NCI-H2171 treated with DMSO at 0.1 percent for 48 hours (cell line): ENCODE results near the gene UGT2A1.
A peak's percentile ranks its signal among the peaks of the same experiment; 100 is the strongest.
"Not testable (repeated sequence)": the region's sequence is repeated elsewhere in the genome, so short reads cannot be mapped to it uniquely, and the experiment has no call there.

Experiments
- DNase-seq: peaks from one replicate; lab custom pipeline; 2025; lab: John Stamatoyannopoulos, UW

Gene UGT2A1

DNA sequence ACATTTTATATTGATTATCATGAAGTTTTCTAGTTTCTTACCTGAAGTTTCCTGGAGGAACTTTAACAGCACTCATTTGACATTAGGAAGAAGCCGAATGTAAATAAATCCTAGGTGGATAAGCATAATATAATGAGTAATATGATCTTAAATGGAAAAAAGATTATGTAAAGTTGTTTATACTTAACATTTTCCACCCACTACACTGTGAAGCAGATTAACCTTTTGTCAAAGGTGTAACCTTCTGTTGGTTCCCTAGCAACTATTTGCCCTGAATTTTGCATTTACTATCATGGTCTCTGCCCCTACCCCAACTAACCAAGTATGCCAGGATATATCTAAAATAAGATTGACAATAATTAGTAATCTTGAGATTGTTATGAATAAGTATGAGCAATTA is at the start of gene UGT2A1:
UGT2A1 (minus strand) TSS at position 101 of the 400 bp plus-strand sequence. CDS start 5,603 bp downstream, outside the sequence.
- DNase-seq, result no peak

DNA sequence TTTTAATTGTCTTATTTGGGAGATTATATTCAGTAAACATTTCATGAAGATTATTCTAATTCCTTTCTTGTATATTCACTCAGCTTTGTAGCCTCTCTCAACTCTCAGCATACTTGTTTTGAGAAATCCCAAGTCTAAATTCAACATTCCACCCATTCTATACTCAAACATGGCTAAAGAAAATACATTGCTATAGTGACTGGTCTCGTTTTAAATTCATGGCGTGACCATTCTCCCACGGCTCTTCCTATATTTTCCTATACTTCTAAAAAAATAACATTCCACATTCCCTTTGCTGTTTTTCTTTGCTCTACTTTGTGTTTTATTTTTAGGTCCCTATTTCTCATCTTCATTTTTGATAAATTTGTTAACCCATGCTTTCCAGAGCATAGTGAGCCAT is 49.2 kb upstream of the UGT2A1 start:
- no peak for DNase-seq

DNA sequence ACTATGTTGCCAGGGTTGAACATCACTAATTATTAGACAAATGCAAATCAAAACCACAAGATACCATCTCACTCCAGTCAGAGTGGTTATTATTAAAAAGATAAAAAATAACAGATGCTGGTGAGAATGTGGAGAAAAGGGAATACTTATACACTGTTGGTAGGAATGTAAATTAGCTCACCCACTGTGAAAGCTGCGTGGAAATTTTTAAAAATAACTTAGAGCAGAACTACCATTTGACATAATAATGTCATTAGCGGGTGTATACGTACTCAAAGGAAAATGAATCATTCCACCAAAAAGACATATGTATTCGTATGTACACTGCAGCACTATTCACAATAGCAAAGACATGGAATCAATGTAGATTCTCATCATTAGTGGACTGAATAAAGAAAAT is 48.6 kb upstream of the UGT2A1 start:
- no peak for DNase-seq

DNA sequence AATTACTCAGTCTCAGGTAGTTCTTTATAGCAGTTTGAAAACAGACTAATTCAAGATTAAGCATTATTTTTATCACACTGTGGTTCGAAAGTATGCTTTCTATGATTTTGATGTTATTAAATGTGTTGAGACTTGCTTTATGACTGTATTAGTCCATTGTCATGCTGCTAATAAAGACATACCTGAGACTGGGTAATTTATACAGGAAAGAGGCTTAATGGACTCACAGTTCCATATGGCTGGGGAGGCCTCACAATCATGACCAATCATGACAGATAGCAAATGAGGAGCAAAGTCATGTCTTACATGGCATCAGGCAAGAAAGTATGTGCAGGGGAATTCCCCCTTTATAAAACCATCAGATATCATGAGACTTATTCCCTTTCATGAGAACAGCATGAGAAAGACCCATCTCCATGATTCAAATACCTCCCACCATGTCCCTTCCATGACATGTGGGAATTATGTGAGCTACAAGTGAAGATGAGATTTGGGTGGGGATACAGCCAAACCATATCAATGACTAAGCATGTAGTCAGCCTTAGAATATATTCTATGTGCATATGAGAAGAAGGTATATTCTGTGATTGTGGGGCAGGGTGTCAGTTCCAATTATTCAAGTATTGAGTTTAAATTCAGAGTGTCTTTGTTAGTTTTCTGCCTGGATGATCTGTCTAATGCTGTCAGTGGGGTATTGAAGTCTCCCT is 44.6 kb upstream of the UGT2A1 start:
- DNase-seq, result no peak

DNA sequence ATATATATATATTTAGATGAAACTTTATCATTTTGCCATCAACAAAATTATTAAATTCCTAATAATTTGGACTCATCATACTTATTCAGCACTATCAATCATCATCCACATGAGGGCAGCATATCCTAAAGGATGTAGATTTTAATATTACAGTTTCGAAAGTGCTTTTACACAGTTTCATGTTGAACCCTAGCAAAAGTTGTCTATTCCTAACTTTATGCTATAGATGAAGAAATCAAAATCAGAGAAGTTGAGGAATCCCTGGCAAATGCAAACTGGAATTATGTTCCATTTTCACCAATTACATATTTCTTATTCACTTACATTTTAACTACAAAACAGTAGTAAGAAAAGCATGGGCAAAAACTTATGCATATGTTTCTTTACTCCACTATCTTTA is 36.6 kb upstream of the UGT2A1 start:
- peak; percentile 1 for DNase-seq

DNA sequence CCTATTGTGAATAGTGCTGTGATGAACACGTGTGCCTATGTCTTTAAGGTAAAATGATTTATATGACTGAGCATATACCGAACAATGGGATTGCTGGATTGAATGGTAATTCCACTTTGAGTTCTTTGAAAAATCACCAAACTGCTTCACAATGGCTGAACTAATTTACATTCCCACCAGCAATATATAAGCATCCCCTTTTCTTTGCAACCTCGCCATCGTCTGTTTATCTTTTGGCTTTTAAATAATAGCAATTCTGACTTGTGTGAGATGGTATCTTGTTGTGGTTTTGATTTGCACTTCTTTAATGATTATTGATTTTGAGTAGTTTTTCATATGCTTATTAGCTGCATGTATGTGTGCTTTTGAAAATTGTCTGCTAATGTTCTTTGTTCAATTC is 31.8 kb upstream of the UGT2A1 start:
- no peak for DNase-seq

DNA sequence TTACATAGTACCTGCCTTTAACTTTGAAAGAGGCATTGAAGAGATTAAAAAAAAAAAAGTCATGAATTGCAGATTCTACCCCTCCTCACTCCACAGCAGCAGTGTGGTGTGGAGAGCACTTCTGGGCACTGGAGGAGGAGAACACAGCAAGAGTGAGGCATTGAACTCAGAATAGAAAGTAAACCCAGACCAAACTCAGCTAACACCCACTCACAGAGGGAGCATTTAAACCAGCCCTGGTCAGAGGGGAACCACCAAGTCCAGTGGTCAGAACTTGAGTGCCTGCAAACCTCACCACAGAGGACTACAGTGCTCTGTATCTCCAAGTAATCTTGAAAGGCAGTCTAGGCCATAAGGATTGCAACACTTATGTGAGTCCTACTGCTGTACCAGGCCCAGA is 15.6 kb upstream of the UGT2A1 start:
- no peak for DNase-seq

- DNase-seq, result not testable (repeated sequence)
These were observed 11.0 kb upstream of the UGT2A1 start for GRCh38 chr4:69664009-69664408.

GRCh38 chr4:69661130-69661803 is 8.2 kb upstream of the UGT2A1 start:
- DNase-seq, result not testable (repeated sequence)

- no peak for DNase-seq
These were observed 5.1 kb upstream of the UGT2A1 start for GRCh38 chr4:69658133-69658532.

DNA sequence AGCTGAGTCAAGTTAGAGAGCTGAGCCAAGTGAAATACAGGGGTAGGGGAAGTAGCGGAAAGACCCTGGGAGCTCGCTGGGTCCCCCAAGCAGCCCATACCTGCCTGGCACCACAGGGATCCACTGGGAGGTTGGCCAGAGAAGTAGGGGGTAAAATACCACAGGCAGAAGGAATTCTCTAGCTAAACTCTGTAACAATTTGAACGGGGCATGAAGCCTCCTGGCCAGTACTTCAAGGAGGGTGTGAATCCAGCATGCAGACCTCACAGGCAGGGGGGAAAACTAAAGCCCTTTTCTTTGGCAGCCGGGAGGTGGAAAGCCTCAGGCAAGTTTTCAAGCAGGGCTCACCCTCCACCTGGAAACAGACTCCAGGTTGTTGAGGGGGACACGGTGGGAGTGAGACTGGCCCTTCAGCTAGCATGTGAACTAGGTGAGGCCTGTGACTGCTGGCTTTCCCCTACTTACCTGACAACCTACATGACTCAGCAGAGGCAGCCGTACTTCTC is 3.7 kb upstream of the UGT2A1 start:
- DNase-seq, result no peak

- no peak for DNase-seq
These were observed 2.2 kb downstream of the UGT2A1 start for GRCh38 chr4:69650872-69651271.

- no peak for DNase-seq
These were observed 3.4 kb downstream of the UGT2A1 start for GRCh38 chr4:69649629-69650028.

DNA sequence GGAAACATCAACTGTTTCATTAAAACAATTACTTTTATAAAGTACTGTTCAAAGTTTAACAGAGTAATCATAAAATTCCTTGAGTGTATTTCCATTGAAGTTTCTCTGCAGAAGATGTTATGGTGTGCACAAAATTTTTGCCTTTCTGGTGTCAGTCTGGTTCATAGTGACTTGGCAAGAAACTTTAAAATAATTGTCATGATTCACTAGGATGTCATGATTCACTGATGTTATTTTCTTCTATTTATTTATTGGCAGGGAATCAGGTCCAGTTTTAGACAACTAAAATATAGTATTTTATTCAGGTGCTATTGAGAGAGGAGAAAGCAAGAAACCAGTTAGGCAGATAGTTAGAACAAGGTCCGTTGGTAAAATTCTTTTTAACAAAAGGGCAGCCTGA is 3.8 kb downstream of the UGT2A1 start:
- DNase-seq, result no peak

GRCh38 chr4:69642961-69643360 is 10.1 kb downstream of the UGT2A1 start:
- no peak for DNase-seq

DNA sequence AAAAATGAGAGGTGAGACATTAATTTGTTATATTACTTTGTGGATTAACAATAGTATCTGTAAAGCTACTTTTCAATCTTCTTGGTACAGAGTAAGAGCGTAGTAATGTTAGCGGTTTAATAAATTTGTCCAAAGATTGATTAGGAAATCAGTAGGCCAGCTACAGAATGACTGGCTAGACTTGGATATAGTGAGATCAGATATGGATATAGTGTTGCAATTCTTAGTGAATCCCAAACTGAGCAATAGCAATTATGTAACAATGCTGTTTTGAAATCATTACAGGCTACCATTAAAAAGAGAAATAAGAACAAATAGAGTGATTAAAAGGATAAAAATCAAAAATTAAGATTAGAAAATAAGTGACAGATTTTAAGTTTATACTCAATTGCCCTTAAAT is 12.8 kb downstream of the UGT2A1 start:
- DNase-seq, result no peak

DNA sequence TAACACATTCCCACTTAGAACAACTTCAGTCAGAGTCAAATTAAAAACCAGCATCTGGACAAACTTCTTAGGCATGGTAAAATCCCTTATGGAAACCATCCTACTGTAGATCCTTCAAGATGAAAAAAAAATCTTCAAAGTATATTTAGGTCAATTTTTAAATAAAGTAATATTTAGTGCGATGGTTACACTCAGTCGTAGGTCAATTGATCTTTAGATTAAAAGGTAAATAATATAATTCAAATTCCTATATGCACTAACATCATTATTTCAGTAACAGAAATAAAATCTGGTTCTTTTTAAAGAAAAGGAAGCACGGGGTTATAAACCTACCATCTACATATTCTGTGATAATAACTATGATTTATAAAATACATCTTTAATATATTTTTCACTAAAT is 13.5 kb downstream of the UGT2A1 start, which contains the start of gene UGT2A2:
UGT2A2 (minus strand) TSS at position 101 of the 400 bp plus-strand sequence; CDS start at position 99, 2 bp downstream.
- no peak for DNase-seq

- DNase-seq, result no peak
These were observed 35.9 kb downstream of the UGT2A1 start for GRCh38 chr4:69617083-69617694.

GRCh38 chr4:69610484-69610883 is 42.6 kb downstream of the UGT2A1 start:
- no peak for DNase-seq

DNA sequence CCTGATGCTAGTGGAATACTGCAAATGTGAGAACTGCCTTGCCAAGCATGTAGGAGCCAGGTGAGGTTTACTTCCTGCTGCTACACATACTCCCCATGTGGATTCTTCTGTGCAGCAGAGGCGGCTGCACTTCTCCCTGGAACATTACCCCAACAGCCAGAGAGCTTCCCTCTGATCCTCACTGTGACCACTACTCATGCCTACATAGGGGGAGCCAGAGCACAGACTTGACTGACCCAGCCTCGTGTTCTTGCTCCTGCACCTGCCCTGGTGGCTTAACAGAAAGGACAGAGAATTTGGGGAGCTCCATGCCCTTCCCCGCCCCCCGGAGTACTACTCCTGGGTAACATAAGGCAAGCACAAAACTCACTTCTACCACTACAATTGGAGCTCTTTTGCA is 52.0 kb downstream of the UGT2A1 start:
- DNase-seq, result no peak

DNA sequence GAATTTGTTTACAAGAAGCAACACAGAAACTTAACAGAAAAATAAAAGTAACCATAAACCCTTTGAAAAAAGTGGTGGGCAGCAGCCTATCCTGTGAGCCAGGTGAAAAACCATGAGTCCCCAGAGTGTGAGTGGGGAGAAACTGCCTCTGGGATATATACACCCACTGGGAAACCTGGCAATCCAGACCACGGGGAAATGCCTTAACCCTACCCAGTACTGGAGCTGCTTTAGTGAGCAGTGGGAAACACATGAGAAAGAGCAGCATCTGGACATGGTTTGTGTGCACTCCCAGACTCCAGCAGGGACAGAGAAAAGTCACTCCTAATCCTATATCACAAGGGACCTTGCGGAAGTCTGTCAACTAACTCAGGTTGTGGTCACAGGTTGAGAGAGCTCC is 53.0 kb downstream of the UGT2A1 start:
- DNase-seq, result no peak

DNA sequence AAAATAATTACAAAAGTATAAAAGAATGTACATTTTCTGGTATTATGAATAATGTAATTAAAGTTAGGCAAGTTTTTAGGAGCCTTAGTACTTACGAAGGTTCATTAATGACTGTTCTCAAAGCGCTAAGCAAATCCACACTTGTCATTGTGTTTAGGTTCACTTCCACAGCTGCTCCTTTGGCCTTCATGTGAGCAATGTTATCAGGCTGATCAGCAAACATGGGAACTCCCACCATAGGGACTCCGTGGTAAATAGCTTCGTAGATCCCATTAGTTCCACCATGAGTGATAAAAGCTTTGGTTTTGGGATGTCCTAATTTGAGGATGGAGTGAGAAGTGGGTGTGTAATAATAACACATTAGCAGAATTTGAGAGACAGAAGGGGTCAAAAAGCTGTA is 58.7 kb downstream of the UGT2A1 start:
- no peak for DNase-seq

DNA sequence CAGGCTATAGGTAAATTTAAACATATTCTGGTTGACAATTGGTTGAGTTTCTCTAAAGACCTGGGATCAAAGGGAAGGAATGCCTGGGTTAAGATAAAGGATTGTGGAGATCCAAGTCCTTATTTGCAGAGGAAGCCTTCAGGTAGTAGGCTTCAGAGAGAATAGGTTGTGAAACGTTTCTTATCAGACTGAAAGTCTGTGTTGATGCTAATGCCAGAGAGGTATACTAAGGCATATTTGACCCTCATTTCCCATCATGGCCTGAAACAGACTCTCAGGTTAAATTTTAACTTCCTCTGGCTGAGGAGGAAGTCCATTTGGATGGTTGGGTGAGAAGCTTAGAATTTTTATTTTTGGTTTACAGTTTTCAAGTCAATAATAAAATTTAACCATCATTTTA is 61.7 kb downstream of the UGT2A1 start:
- no peak for DNase-seq
